Measurements from ENCODE around the gene PLCB4.

The PLCB4 gene

DNA sequence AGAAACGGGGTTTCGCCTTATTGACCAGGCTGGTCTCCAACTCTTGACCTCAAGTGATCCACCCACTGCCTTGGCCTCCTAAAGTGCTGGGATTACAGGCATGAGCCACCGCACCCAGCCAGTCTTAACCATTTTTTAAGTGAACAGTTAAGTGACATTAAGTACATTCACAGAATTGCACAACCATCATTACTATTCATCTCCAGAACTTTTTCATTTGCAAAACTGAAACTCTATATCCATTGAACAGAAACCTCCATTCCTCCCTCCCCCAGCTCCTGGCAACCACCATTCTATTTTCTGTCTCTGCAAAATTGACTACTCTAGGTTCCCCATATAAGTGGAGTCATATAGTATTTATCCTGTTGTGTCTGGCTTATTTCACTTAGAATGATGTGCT, 59.7 kb downstream of the PLCB4 start:
- no peak for DNase-seq (ENCODE audit: extremely low read depth, low read depth)
- TF ChIP-seq, protein P1, sequence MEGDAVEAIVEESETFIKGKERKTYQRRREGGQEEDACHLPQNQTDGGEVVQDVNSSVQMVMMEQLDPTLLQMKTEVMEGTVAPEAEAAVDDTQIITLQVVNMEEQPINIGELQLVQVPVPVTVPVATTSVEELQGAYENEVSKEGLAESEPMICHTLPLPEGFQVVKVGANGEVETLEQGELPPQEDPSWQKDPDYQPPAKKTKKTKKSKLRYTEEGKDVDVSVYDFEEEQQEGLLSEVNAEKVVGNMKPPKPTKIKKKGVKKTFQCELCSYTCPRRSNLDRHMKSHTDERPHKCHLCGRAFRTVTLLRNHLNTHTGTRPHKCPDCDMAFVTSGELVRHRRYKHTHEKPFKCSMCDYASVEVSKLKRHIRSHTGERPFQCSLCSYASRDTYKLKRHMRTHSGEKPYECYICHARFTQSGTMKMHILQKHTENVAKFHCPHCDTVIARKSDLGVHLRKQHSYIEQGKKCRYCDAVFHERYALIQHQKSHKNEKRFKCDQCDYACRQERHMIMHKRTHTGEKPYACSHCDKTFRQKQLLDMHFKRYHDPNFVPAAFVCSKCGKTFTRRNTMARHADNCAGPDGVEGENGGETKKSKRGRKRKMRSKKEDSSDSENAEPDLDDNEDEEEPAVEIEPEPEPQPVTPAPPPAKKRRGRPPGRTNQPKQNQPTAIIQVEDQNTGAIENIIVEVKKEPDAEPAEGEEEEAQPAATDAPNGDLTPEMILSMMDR (IDR thresholded peaks at IDR 0.05; ENCODE audit: low read depth, low read length) = no peak

DNA sequence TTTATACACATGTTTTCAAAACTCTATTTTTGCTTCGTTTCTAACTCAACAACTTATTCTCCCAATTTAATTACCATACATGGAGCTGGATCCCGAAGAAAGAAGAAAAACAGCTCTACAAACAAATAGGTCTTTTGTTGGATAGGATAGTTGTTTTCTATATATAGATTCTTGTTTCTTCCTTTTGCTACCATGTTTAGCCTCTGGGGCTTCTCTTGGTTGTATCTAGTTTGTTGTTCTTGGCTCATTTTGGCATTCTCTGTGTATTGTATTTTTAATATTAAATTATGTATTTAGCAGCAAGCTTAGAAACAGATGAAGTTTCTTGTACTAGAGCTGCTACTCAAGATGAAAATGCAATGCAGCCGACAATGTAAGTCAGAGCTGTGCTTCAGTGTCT, 60.9 kb downstream of the PLCB4 start:
- DNase-seq (ENCODE audit: extremely low read depth, low read depth) = no peak
- TF ChIP-seq, protein P1 (IDR thresholded peaks at IDR 0.05; ENCODE audit: low read depth, low read length) = no peak

DNA sequence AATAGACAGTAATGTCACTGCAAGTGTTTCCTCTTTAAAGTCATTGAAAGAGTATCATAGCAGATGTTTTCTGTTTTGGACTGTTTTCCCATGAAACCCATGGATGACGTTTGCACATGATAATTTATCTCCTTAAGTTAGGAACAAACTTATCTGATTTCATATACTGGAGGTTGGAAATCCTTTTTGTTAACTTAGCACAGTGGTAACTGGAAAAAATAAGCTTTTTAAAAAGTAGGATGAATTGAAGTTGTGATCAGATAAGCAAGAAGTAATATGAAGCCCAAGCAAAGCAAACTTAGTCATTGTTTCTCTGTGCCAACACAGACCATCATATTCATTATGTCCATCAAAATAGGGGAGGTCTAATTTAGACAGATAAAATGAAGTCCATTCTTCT, 61.6 kb downstream of the PLCB4 start:
- DNase-seq (ENCODE audit: extremely low read depth, low read depth) = no peak
- TF ChIP-seq, protein P1 (IDR thresholded peaks at IDR 0.05; ENCODE audit: low read depth, low read length) = no peak

DNA sequence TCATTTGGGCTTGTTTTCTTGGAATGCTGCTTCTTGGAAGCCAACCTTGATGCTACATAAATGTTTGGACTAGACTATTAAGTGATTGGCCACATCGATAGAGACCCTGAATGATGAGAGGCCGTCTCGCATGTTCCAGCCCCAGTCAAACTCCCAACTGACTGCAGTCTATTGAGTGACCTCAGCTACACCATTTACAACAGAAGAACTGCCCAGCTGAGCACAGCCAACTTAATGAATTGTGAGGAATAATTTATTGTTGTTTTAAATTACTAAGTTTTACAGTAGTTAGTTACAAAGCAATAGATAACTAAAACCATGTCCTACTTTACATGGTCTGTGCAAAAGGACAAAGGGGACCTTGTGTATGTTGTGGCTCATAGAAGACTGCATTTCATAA, 63.0 kb downstream of the PLCB4 start:
- no peak for DNase-seq (ENCODE audit: extremely low read depth, low read depth)
- TF ChIP-seq, protein P1 (IDR thresholded peaks at IDR 0.05; ENCODE audit: low read depth, low read length) = no peak

DNA sequence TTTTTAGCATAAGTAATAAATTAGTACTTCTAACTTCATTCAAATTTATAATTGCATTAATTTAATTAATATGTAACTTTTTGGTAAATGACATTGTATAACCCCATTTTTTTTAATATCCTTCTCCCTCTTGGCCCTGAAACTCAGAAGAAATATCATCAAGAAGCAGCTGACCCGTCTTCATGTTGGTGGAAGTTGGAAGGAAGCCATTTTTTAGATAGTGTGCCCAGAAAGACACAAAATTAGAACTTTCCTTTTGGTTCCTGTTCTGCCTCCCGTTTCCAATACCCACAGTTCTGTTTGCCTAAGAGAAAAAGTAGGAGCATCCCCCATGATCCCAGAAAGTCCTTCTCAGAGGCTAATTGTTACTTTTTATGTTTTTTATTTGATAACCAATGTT, 65.5 kb downstream of the PLCB4 start:
- no peak for DNase-seq (ENCODE audit: extremely low read depth, low read depth)
- TF ChIP-seq, protein P1 (IDR thresholded peaks at IDR 0.05; ENCODE audit: low read depth, low read length) = no peak

DNA sequence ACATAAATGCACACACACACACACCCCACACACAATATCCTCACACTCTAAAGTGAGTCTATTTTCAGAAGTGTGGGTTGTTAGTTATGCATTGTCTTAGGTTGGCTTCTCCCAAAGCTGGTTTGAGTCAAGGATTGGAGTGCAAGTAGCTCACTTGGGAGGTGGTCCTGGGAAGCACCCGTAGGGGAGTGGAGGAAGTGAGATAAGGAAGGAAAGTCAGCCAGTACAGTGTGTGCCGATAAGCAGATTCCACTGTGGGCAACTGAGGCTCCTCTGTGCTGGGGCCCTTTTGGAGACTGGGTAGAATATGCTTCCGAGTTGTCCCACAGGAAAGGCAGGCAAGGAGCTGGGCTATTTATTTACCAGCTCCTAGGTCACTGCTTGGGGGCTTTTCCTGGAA, 67.2 kb downstream of the PLCB4 start:
- no peak for DNase-seq (ENCODE audit: extremely low read depth, low read depth)
- TF ChIP-seq, protein P1 (IDR thresholded peaks at IDR 0.05; ENCODE audit: low read depth, low read length) = no peak

DNA sequence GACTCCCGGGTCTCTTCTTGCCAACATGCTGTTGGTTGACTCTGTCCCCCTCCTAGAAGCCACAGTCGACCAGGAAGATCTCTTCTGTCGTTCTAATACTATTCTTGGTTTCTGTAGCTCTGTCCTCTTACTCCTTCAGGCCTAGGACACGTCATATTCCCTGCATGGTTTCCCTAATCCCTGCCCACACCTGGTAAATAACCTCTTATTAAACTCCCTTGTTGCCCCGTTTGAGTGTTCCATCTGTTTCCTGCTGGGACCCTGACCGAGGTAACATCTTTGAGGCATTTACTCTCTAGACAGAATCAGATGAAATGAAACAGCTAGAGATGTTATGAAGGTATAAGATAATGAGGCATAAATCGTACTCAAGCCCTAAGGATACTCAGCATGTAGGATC, 68.1 kb downstream of the PLCB4 start:
- TF ChIP-seq, protein P1 (IDR thresholded peaks at IDR 0.05; ENCODE audit: low read depth, low read length) = no peak
- DNase-seq (ENCODE audit: extremely low read depth, low read depth) = no peak
